GM18511 (cell line): ENCODE results near the gene MZT2B.
A peak's percentile ranks its signal among the peaks of the same experiment; 100 is the strongest.
"Not testable (repeated sequence)": the region's sequence is repeated elsewhere in the genome, so short reads cannot be mapped to it uniquely, and the experiment has no call there.

Source experiments
- ATAC-seq: cut with Tn5 transposase; IDR thresholded peaks from one replicate; pipeline ENCODE4 v1.9.1; 2021; ENCODE audit warnings: mild to moderate bottlenecking, moderate library complexity; ENCODE audit not compliant: unreplicated experiment

The MZT2B gene

DNA sequence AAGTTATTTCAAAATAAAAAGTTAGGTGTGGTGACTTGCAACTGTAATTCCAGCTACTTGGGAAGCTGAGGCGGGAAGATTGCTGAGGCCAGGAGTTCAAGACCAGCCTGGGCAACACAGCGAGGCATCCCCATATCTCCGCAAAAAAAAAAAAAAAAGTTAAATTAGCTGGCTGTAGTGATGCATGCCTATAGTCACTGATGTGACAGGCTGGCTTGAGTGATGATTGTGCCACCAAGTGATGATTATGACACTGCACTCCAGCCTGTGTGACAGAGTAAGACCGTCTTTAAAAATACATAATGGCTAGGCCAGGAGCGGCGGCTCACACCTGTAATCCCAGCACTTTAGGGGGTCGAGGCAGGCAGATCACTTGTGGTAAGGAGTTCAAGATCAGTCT is 12.2 kb upstream of the MZT2B start:
- ATAC-seq = no peak

DNA sequence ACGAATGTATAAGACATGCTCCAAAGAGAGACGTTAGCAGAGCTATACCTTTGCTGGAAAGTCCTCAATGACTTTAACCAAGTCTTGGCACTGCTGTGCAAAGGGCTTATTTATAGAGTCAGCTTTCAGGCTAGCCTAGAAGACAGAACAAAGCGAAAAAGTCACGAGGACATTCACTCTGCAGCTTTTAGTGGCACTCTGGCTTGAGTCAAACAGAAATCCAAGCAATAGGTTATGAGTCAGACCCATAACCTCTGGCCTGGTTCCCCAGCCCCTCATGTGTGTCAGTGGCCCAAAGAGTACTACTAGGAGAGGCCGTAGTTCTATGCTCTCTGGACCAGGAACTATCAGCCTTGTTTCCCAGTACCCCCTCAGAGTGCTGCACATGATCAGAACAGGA is 7.2 kb upstream of the MZT2B start:
- peak; percentile 64 for ATAC-seq

DNA sequence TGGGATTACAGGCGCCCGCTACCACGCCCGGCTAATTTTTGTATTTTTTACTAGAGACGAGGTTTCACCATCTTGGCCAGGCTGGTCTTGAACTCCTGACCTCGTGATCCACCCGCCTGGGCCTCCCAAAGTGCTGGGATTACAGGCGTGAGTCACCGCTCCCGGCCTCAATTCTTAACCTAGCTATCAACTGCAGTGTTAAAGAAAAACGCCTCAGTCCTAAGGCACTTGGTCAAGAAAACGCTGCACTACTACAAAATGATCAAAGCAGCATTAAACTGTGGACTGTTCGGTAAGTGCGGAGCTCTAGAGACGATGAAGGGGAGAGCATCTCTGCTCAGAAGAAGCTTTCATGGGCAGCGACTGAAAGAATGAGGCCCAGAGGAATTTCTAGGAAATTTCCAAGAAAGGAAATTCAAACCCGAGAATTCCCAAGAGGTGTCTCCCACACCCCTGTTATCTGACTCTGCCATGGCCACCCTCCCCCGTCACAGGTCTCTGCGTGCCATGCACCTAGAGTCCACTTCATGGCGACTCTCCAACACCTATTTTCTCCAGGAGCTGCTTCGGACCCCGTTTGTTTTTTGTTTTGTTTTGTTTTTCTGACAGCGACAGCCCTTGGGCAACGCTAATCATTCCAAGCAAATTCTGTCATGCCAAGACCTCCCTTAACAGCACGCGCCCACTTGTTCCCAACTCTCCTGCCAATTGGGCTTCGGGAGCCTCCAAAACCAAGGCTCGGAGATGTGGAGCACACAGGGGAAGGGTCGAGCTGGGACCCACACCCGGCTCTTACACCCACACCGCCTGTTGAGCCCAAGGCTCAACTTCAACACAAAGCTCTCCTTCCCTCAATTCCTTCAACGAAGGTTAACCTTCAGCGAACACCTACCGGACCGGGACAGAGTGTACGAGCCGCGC is 1.4 kb upstream of the MZT2B start:
- ATAC-seq = not testable (repeated sequence)

DNA sequence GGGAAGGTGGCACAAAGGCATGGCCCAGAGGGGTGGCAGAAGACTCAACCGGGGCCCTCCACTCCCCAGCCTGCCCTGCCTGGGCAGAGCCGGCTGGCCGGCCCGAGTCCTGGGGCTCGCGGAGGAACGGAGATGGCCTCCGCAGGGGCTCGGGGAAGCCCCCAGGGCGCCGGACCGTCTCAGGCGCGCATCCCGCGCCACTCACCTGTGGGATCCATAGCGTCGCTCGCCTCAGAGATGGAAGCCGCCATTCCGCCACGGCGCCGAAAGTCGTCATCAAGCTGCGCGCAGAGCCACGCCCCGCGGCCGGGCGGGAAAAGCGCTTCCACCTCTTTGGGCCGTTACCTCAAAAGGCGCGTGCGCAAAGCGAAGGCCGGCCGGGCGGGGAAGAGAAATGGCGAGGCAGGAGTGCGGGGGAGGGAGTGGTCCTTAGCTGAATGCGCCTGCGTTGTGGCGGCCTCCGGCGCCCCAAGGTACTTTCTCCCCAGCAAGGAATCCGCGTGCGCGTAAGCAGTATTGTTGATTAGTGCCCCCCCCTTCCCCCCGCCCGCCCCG is 660 bp upstream of the MZT2B start, which contains the start of gene SMPD4:
Gene SMPD4 (minus strand): TSS at position 278 of the 555 bp plus-strand sequence. CDS start 5,010 bp downstream, outside the sequence.
- ATAC-seq = peak; percentile 70

DNA sequence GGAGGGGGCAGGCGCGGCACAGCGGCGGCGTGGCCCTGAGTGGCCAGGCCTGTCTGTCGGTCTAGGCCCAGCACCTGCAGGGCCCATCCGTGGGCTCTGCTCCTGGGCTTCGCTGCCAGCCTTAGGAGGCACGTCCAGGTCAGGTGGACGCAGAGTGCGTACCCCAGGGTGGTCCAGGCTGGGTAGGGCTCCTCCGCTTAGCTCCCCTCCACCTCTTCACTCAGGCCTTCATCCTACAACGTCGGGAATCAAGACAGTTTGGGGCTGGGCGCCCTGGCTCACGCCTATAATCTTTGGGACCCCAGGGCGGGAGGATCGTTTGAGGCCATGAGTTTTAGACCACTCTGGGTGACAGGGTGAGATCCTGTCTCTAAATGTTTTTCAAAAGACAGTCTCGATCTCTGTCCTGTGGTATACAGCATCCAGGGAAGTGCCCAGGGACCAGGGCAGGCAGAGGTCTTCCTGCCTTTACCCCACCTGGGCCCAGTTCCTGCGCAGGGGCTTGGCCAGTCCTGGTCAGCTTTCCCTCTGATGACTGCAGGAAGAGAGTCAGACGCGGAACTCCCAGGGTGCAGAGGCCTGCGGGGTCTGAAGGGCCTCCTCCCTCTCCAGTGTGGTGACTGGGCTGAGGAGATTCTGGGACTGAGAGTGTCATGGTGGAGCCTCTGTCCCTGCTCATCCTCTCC is 907 bp downstream of the MZT2B start:
- ATAC-seq = not testable (repeated sequence)

GRCh38 chr2:130183512-130184373 is 1.7 kb downstream of the MZT2B start:
- ATAC-seq = no peak

DNA sequence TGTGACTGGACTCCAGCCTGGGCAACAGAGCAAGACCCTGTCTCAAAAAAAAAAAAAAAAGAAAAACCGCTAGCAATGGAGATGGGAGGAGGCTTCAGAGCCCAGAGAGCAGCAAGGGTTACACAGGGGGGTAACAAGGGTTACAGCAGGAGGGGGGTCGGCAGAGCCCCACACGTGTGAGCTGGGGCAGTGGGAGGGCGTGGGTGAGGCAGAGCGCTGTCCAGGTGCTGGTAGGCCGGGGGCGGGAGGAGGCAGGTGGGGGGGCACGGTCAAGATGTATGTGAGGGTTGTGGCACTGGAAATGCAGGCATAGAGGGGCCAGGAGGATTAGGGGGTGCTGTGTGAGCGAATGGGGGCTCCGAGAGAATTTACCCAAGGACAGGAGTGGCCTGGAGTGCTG is 3.4 kb downstream of the MZT2B start:
- ATAC-seq = no peak

GRCh38 chr2:130185896-130186295 is 3.8 kb downstream of the MZT2B start:
- ATAC-seq = no peak

DNA sequence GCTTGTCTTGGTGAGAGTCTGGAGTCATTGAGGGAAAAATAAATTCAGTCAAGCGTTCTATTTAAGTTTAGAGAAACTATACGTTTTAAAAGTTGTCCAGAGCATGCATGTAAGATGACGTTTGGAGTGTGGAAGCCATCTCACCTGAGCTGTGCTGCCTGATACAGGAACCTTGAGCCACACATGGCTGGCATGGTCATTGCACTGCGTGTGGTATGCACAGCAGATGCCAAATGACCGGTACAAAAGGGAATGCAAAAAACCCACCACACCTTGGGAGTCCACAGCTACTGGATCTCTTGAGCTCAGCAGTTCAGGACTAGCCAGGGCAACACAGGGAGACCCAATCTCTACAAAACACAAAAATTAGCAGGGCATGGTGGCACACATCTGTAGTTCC is 4.3 kb downstream of the MZT2B start:
- no peak for ATAC-seq

DNA sequence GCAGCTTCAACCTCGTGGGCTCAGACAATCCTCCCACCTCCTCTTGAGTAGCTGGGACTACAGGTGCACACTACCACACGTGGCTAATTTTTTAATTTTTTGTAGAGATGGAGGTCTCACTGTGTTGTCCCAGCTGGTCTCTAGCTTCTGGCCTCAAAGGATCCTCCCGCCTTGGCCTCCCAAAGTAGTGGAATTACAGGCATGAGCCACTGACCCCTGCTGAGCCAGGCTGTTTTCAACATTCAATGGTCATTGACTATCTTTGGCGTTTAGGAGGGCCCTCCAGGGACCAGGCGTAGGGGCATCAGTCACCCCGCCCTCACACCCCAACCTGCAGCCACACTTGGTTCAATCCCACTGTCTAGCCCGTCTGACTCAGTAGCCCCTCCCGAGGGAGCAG is 5.2 kb downstream of the MZT2B start:
- no peak for ATAC-seq

DNA sequence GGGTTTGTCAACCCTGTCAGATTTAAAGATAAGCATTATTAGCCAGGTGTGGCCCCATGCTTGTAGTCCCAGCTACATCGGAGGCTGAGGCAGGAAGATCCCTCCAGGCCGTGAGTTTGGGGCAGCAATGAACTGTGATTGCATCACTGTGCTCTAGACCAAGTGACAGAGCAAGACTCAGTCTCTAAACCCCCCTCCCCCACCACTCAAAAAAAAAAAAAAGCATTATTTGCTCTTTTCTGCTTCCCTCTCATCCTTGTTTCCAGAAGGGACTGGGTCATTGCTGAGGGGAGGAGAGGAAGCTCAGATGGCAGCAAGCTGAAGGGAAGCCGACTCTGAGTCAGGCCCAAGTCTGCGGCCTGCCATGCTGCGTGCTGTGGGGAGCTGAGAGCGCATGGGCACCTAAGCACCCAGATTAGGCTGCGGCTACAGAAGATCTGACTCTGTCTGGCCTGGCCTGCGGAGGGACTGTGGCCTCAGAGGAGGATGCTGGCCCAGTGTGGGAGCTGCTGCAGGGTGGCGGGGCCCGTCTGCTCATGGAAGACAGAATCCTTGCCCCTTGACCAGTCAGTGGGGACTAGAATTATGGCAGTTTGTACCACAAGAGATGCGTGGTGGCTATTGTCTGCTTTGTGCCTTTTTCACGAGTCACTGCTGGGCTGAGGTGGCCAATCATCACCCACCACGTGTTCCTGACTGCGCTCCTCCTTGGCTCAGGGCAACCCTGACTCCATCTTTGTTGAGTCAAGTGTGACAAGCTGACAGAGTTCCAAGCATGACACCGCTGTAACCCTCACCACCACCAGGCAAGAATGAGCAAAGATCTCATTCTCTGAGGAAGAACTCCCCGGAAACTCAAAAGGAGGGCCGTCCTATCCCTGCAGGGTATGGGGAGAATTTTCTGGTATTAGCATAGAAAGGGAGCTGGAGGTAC is 6.1 kb downstream of the MZT2B start:
- ATAC-seq = not testable (repeated sequence)

- ATAC-seq = not testable (repeated sequence)
Measured at GRCh38 chr2:130188958-130189357, 6.9 kb downstream of the MZT2B start.

DNA sequence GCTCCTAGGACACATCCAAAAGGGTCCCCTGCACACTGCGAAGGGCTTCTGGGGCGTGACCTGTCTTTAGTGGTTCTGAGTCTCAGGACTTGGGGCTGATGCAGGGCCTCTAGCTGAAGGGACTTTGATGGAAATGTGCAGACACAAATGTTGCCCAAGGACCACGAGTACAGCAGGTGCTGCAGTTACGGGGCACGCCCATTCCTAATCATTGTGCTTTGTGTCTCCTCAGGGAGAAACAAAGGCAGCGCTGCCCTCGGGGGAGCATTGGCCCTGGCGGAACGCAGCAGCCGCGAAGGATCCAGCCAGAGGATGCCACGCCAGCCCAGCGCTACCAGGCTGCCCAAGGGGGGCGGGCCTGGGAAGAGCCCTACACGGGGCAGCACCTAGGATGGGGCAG is 8.2 kb downstream of the MZT2B start:
- ATAC-seq = no peak

DNA sequence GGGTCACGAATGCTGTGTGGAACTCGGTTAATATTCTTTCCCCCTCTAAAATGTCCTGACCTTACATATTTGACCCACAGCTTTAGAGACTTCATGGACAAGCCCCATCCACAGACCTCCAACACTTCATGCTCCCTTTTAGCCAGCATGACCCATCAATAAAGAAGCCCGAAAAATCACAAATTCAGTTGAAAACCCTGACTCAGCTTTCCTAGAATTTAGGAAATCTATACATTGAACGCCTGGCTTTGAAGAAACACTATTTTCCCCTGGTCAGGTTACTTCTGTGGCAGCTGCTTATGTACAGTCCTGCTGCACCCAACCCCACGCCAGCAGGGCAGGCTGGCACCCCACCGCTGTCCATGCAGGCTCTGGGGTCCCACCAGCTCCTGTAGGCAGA is 9.3 kb downstream of the MZT2B start:
- ATAC-seq = not testable (repeated sequence)

DNA sequence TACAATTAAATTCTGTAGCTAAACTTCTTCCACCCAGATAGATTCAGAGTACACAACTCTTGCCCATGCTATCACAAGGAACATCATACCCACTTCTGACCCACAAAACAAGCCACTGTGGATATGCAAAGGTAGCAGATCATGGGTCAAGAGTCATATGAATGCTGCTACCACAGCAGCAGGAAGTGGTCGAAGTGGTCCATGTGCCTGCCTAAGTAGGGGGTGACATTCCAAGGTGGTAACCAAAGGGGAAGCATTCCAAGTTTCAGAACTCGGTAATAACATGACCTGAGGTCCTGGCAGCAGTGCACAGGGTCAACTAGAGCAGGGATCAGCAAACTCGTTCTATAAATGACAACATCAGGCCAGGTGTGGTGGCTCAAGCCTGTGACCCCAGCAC is 10.4 kb downstream of the MZT2B start:
- ATAC-seq = not testable (repeated sequence)

- ATAC-seq = not testable (repeated sequence)
Measured at GRCh38 chr2:130193824-130194223, 11.8 kb downstream of the MZT2B start.

- ATAC-seq = not testable (repeated sequence)
Measured at GRCh38 chr2:130195089-130195635, 13.1 kb downstream of the MZT2B start.

- ATAC-seq = not testable (repeated sequence)
Measured at GRCh38 chr2:130196052-130196451, 14.0 kb downstream of the MZT2B start.

GRCh38 chr2:130198343-130198742 is 16.3 kb downstream of the MZT2B start, which contains the start of gene TUBA3E:
TSS of gene TUBA3E (minus strand) at chr2:130198439. CDS start at chr2:130198360, 79 bp downstream.
- no peak for ATAC-seq
